ENCODE measurements around the gene DUSP16. TPM values are rescaled to one million over a fixed set of nuclear protein-coding genes. Genes with fewer than 3 reads are reported as not detected.
A peak's percentile ranks its signal among the peaks of the same experiment; 100 is the strongest.

The DUSP16 gene
- total RNA-seq, 1 donor from 2014 or later, result 5.7 TPM

DNA sequence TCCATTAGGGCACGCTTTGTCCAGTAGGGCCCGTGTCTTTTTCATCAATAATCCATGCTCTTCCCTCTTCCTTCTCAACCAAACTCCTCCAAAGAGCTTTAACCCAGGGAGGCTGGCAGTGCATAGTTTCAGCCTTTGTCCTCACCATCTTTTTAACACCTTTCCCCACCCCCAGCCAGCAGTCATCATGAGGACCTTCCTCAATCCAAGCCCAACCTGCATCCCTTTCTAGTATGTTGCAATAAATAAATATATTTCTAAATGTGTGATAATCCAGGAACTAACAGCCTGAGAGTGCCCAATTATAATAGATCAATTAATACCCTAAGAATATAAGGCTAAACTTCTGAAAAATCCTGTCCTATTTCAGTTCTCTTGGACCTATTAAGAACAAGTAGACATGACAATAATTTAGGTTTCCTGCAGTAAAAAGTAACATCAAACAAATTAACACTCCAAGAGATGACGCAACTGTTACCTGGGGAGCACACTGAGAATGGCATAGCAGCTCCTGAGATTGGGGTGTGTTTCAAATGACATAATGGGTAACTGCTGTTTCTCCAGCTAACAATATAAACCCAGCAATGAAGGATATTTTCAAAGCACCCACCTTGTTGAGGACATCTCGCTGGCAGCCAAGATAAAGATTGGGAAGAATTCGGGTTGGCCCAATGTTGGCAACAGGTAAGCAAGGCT is 62.6 kb downstream of the DUSP16 start:
- no peak for DNase-seq (ENCODE audit: low read depth)

DNA sequence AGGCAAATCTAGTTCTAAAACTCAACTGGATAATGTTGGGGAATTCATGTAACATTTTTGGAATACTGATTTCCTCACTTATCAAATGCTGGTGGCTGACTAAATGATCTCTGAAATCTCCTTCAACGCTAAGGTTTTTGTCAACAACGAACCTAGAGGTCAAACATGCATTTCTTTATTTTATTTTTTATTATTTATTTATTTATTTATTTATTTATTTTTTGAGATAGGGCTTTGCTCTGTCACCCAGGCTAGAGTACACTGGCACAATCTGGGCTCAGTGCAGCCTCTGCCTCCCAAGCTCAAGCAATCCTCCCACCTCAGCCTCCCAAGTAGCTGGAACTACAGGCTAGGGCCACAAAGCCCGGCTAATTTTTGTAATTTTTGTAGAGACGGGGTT is 64.5 kb downstream of the DUSP16 start:
- DNase-seq (ENCODE audit: low read depth), result no peak

DNA sequence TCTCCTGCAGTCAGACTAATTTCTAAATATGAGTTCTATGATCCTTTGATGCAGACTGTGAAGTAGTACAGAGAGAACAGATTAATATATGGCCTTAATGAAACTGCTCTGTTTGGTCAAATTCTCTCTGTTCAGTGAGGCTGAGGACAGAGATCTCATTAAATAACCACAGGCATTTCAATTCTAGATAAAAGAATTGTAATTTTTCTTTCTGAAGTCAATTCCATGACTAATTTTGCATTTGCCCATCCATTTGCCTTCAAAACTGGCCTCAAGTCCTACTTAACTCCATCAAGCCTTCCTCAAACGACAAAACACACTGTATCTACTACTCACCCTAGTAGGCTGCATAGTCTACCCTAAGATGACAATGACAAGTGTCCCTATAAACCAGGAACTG is 67.1 kb downstream of the DUSP16 start:
- DNase-seq (ENCODE audit: low read depth), result no peak

DNA sequence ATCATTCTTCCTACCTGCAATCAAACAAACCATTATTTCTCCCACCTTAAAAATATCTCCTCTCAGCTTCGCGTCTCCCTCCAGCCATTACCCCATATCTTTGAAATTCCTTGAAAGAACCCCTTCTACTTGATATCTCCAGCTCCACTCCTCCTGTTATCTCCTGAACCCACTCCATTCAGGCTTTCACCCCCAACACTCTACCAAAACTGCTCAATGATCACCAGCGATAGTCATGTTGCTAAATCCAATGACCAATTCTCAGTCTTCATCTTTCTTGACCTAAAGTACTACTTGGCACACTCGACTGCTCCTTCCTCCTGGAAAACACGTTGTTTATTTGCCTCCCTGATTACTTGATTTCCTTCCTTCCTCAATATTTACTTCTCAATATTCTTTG is 70.1 kb downstream of the DUSP16 start:
- no peak for DNase-seq (ENCODE audit: low read depth)

DNA sequence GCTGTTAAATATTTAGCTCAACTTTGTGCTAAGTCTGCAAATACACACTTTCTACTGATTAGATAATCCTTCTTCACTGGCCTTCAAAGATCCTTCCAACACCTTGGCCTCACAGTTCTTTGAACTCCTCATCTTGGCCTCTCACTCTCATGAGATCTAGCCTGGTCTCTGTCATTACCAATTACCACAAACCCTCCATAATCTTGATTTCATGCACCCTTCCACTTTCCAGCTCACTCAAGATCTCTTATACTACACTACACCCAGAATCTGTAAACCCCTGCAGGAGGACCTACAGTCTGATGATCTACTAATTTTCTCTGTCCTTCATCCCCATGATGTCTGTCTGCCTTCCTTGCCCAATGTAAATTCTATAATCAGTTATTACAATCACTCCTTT is 71.1 kb downstream of the DUSP16 start:
- no peak for DNase-seq (ENCODE audit: low read depth)

DNA sequence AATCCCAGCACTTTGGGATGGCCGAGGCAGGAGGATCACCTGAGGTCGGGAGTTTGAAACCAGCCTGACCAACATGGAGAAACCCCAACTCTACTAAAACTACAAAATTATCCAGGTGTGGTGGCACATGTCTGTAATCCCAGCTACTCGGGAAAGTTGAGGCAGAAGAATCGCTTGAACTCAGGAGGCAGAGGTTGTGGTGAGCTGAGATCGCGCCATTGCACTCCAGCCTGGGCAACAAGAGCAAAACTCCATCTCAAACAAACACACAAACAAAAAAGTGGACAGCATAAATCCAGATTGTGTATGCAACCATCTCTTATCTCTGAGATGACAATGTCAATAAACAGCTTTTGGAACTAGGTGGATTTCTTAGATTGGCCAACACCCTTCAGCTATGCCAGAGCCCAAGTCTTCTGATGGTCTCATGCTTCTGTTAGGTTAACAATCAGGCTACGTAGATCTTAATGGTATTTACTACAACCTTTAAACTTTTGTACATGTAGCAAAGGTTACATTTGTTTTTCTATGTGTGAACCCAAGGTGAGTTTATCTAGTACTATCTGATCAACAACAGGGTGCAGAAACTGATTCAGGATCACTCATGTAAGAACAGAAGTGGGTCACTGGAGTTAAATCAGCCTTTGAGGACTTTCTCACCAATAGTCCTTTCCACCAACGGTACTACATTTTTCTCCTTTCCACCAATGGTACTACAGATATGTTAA is 73.7 kb downstream of the DUSP16 start:
- DNase-seq (ENCODE audit: low read depth), result no peak

DNA sequence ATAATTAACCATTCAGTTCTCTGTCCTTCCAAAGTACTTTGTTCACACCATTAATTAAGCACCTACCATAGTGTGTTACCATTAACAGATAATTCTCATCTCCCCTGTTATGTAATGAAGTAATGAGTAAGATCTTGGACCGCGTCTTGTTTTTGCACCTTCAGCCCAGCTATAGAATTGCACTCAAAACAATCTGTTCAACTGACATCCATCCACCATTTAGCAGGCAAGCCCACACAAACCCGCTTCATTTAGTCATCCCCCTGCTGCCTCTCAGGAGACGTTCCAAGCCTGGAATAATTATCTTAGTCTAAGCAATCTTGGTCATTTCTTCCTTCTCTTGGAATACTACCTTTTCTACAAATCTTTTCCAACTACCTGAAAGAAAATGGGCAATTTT is 74.4 kb downstream of the DUSP16 start:
- DNase-seq (ENCODE audit: low read depth), result no peak

DNA sequence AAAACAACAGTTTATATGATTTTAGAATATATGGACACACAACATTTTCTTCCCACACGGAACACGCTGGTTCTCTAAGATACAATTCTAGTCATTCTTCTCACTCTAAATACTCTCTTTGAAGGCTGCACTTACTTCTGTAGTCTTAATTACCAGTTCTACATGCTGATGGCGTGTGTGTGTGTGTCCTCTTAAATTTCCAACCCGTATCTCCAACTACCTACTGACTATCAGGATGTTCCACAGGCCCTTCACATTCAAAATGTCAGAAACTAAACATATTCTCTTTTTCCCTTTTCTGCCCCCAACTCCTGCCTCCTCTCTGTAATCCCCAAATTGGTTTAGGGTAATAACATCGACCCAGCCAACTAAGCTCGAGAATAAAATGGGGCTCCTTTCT is 75.2 kb downstream of the DUSP16 start:
- DNase-seq (ENCODE audit: low read depth), result no peak

DNA sequence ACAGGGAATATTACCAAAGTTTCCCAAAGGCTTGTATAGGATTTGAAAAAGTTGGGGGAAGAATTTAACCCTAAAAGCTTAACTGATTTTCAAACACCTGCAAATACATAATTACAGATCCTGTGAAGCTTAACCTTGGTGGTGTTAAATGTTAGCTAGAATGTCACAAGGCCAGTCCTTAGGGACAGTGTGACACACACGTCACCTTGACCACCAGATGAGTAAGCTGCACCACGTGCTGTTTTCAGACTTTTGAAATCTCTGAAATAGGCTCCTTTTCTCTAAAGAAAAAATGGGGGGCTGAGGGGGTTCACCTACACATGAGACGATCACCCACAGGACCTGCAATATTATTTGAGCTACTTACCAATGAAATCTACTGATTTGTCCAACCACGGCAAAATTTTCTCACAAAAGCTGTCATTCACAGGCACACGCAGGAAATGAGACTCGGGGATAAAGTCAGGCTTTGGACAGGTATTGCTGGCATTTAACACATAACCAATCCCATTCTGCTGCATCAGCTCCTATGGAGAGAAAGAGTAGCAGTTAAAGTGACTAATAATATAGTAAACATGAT is 75.9 kb downstream of the DUSP16 start:
- DNase-seq (ENCODE audit: low read depth), result peak; percentile 7

DNA sequence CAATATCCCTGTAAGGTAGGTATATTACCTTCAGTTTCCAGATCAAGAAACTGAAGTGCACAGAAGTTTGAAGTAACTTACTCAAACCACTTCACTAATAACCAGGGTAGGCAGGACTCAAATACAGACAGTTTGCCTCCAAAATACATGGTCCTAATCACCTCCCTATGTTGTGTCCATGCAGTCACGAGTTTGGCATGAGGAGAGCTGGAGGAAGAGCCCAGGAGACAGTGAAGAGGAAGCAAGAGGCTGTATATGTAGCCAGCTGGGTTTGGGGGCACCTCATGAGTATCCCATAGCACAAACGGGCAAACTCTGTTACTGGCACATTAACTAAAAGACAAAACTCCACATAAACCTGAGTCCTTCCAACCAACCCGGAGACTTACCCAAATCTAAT is 79.2 kb downstream of the DUSP16 start:
- DNase-seq (ENCODE audit: low read depth), result no peak

DNA sequence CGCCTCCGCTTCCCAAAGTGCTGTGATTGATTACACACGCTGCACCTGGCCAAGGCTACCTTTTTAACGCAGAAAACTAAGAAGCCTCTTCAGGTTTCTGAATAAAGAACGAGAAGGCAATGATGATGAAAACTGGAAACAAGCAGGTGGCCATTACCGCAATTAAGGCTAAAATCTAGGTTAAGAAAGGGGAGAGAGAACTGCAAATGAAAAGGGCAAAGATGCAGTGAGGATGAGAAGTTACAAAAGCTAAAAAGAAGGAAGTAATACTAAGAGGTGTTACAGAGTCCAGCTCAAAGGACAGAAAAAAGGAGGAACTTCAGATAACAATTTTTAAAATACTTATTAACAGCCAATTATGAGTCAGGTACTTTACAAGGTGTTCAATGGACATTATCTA is 79.7 kb downstream of the DUSP16 start:
- no peak for DNase-seq (ENCODE audit: low read depth)

DNA sequence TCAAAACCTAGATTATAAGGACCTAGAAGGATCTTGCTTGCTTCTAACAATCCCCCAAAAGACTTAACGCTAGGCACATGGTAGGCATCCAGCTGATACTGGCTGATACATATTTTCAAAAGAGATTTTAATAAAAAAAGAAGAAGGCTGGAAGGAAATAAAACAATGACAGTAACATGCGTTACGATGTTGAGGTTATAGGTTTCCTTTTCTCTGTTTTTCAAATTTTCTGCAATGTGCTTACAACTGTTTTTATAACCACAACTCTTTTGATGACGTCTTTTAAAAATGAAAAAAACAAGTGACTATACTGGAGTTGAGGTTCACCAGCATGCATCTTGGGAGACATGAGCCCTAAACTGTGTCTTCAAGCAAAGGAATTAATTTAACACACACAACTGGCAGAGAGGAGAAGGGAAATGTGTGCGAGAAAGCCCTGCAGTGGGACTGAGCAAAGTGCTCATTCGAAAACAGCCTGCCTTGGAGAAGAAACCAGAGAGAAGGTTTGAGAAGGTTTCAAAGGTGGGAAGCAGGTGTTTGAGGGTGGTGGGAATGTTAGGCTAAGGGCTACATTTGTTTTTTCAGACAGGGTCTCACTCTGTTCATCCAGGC is 80.4 kb downstream of the DUSP16 start:
- DNase-seq (ENCODE audit: low read depth), result no peak

DNA sequence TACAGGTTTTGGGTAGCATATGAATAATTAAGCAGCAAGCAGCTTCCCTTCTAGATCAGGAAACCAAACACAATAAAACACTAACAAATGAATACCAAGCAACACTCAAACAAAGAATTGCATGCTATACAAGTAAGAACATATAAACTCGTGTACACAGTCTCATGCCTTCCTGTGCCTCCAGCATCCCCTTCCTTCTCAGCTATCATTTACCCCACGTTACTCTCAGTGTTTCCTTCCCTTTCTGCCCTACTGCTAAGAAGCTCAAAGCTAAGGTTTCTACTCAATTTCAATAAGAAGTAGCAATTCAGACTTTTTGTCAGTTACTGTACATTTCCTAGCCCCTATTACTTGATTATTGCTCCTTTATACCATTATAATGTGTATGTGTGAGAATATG is 81.0 kb downstream of the DUSP16 start:
- DNase-seq (ENCODE audit: low read depth), result no peak

DNA sequence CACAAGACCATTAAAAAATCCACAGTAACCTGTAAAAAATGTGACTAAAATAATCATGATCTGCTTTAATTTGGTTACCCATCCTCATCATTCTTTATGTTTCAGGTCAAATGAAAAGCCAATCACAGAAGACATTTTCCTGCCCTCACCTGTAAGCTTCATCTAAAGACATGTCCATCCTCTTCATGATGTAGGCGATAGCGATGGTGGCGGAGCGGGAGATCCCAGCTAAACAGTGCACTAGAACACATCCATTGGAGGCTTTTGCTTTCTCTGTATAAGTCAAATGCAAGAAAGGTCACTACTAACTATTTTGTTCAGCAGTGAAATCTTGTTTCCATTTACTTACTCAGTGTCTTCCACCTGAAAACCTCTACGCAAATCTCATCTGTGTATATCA is 82.6 kb downstream of the DUSP16 start:
- DNase-seq (ENCODE audit: low read depth), result no peak

DNA sequence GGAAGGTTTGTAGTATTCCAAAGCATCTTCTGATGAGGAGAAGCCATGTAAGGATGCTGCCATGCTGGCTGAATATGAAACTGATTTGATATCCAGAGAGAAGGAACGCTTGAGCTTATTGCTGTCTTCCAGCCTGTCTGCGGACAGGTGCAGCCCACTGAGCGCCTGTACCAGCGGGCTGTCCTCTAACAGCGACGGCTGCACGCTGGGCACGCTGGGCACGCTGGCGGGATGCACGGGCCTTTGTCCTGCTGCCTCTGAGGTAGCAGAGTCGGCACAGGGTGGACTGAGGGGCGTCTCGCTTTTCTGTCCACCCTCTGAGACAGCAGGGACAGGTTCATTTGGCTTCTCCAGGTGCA is 85.2 kb downstream of the DUSP16 start:
- DNase-seq (ENCODE audit: low read depth), result no peak

DNA sequence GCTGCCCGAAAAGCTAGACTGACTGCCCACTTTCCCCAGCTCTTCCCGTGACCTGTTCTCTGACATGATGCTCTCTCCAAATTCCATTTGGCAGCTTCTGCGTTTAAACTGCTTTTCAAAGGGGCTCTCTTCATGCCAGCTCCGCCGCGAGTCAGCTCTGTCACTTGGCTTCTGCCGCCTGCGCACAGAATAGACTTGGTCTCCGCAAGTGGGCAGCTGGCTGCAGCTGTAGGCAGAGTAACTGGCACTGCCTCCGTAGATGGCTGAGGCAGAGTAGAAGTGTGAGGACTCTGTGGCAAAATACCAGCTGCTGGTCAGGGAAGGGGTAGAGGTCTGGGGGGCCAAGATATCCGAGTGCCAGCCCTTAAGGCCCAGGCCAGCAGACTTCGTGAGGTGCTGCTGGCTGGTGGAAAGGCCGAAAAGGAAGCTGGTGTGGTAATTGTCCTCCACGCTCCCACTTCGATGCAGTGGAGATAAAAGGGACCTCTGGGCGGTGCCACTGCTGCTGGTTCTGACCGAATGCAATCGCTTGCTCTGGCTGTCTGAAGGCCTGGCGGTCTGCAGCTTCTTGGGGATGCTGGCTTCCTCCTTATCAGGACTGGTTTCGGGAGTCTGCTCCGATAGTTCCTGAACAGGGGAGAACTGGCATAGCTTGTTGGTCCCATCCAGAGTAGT is 85.7 kb downstream of the DUSP16 start:
- no peak for DNase-seq (ENCODE audit: low read depth)

DNA sequence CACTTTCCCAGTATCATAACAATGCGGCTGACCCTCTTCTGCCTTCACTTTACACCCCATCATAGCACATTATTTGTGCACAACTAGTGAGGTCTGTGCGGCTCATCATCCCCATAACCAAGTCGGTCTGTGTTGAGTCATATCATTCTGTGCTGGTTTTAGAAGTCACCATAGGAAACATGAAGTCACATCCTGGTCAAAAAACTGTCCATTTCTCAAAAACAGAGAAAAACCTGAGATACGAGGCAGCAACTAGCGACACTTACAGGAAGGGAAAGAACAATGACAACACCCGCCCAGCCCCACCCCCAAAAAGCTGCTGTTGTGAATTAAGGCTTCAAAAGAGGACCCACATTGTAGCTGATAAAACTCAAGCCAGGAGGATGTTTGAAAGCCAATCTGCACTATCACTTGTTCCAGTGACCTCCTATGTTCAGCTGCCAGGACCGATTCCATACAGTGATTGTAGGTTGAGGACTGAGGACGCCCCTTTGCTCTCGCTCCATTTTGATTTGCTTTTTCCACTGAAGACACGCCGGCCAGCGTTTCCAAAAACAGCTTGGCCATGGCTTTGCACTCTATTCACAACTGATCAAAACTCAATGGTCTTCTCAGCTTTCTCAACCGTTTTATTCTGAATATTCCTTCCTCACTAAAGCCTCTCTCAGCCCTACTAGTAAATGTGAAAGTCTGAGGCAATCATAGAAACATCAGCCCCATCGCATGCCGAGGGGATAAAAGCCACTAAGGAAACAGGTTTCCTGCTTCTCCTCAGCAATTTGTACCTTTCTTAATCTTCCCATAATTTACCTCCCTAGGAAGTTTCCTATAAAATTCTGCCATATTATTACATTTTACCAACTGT is 87.5 kb downstream of the DUSP16 start:
- no peak for DNase-seq (ENCODE audit: low read depth)

DNA sequence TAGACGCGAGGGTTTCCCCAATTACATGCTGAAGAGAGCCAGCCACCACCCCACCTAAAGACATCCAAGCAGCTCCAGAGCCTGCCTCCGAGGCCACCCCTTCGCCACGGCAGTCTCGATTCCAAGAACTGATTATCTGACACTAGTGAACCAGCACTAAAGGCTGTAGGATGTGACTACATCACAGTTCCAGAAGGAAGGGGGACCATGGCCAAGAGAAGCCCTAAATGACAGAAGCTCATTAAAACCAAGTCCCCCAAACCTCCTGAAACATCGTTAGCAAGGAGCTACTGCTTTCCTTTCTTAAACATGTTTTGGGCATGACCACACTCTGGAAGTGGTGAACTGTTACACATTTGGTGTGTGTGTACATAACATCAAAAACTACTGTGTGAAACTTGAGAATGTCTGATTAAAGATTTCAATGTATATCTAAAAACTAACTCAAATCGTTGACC is 88.2 kb downstream of the DUSP16 start:
- no peak for DNase-seq (ENCODE audit: low read depth)

DNA sequence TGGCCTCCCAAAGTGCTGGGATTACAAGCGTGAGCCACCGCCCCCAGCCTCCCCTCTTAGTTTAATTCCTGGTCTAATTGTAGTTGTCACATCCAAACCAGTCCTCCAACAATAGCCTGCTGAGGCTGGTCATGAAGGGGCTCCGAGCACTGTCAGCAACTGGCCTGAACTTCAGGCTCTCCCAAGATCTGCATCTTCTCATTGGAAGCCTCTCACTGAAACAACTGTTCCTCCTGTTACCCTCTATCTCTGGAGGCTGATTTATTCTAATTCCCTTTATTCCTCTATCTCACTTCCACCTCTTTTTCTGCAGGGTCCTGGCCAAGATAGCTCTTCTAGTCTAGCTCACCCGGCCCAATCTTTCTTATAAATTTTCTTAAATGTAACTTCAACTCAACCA is 89.4 kb downstream of the DUSP16 start:
- no peak for DNase-seq (ENCODE audit: low read depth)

Data from myocyte (in vitro differentiated cells).